ENCODE measurements around the gene KCTD20.

GRCh38 chr6:36479256-36479655 lies 36.5 kb downstream of the KCTD20 start:
- TF ChIP-seq, protein P1, sequence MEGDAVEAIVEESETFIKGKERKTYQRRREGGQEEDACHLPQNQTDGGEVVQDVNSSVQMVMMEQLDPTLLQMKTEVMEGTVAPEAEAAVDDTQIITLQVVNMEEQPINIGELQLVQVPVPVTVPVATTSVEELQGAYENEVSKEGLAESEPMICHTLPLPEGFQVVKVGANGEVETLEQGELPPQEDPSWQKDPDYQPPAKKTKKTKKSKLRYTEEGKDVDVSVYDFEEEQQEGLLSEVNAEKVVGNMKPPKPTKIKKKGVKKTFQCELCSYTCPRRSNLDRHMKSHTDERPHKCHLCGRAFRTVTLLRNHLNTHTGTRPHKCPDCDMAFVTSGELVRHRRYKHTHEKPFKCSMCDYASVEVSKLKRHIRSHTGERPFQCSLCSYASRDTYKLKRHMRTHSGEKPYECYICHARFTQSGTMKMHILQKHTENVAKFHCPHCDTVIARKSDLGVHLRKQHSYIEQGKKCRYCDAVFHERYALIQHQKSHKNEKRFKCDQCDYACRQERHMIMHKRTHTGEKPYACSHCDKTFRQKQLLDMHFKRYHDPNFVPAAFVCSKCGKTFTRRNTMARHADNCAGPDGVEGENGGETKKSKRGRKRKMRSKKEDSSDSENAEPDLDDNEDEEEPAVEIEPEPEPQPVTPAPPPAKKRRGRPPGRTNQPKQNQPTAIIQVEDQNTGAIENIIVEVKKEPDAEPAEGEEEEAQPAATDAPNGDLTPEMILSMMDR (IDR thresholded peaks at IDR 0.05) = no peak
- TF ChIP-seq POLR2A (IDR thresholded peaks at IDR 0.05) = no peak
